Uterus (tissue), 4 donors: ENCODE measurements around the gene ACOXL. TPM values are rescaled to one million over a fixed set of nuclear protein-coding genes. Genes with fewer than 3 reads are reported as not detected.
"Not testable (repeated sequence)": the region's sequence is repeated elsewhere in the genome, so short reads cannot be mapped to it uniquely, and the experiment has no call there.

ENCODE experiments used
- DNase-seq, 2 donors: peaks; one replicate each; pipeline ENCODE4 v3.0.0-alpha.2; 2019 to 2020
- H3K27ac ChIP-seq, 2 donors: fragments of 200-600 bp; sonication (generic); 1 replicate in 1 of 2; 2 replicates in 1 of 2; pipeline ENCODE4 v1.5.1; 2016 to 2018
- H3K27me3 ChIP-seq, 2 donors: fragments of 200-600 bp; sonication (generic); one replicate each; pipeline ENCODE4 v1.5.1; 2018 to 2019; ENCODE audit warnings: control low read depth in 1 of 2
- H3K36me3 ChIP-seq, 2 donors: fragments of 200-600 bp; sonication (generic); one replicate each; pipeline ENCODE4 v1.5.1; 2019; ENCODE audit warnings: control low read depth in 1 of 2
- H3K4me1 ChIP-seq, 2 donors: fragments of 200-600 bp; sonication (generic); one replicate each; pipeline ENCODE4 v1.5.1; 2018 to 2019; ENCODE audit warnings: control low read depth in 1 of 2
- H3K4me3 ChIP-seq, 2 donors: fragments of 200-600 bp; sonication (generic); 1 replicate in 1 of 2; 2 replicates in 1 of 2; pipeline ENCODE4 v1.5.1; 2018 to 2019; ENCODE audit warnings: mild to moderate bottlenecking in 1 of 2
- H3K9me3 ChIP-seq, 2 donors: fragments of 200-600 bp; sonication (generic); one replicate each; pipeline ENCODE4 v1.5.1; 2019; ENCODE audit warnings: control low read depth in 1 of 2
- POLR2A ChIP-seq, 2 donors: fragments of 450-650 bp; IDR thresholded peaks; one replicate each; pipeline ENCODE4 v1.6.1; 2016; ENCODE audit warnings: antibody characterized with exemption in 2 of 2, mild to moderate bottlenecking in 1 of 2, moderate library complexity in 1 of 2
- intact Hi-C: fragments of 100-400 bp; cut with DNase I; formaldehyde crosslinking; loops from one replicate; pipeline ENCODE4 v1.15.1; 2023; ENCODE audit warnings: low total_unique reads
- total RNA-seq, 4 donors: library from RNA; depleted of rRNA in 3 of 4; stranded (reverse); fragments of >200 nt in 3 of 4; gene quantifications; one replicate each; pipeline versions ENCODE4 v1.1.0 to v1.2.4, GENCODE V29; 2014 to 2023
- TF ChIP-seq, protein P1 (sequence below), 4 experiments: fragments of 200-600 bp in 2 of 4; fragments of 450-650 bp in 2 of 4; sonication (generic) in 2 of 4; IDR thresholded peaks; one replicate each; pipeline ENCODE4 v1.5.1; 2016 to 2019; ENCODE audit warnings: antibody characterized with exemption in 4 of 4, mild to moderate bottlenecking in 2 of 4, moderate library complexity in 1 of 4
- donor health status: DM: yes; HTN: yes; CAD: no.

ACOXL gene
- total RNA-seq, 4 donors from 2014 or later, result 0.18 to 0.41 TPM; not detected in 2

DNA sequence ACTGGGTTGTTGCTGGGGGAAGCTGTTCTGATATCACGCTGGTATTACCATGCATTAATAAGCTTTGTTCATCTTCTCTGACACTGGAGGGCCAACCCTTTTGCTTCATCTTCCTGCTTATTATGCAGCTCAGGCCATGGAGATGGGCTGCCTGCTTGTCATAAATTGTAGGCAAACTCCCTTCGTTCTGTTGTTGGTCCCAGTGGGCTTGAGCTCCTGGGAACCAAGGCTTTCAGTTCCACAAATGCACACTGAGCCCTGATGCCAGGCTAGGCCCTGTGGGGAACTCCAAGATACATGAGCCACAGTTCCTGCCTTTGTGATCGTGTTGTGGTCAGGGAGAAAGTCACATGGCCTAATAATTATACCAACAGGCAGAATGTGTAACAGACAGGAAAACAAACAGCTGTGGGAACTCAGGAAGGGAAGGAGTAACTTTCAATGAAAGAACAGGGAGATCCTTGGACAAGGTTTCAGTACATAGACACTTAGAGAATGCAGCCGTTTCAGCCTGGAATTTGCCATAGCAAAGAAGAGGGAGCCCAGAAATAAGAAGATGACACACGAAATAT lies 339.3 kb downstream of the ACOXL start:
- no peaks in the 10 kb centered on the region for H3K36me3 ChIP-seq
- no peaks in the 10 kb centered on the region for H3K27me3 ChIP-seq
- H3K4me1 ChIP-seq, result no peaks in the 10 kb centered on the region
- TF ChIP-seq, protein P1, sequence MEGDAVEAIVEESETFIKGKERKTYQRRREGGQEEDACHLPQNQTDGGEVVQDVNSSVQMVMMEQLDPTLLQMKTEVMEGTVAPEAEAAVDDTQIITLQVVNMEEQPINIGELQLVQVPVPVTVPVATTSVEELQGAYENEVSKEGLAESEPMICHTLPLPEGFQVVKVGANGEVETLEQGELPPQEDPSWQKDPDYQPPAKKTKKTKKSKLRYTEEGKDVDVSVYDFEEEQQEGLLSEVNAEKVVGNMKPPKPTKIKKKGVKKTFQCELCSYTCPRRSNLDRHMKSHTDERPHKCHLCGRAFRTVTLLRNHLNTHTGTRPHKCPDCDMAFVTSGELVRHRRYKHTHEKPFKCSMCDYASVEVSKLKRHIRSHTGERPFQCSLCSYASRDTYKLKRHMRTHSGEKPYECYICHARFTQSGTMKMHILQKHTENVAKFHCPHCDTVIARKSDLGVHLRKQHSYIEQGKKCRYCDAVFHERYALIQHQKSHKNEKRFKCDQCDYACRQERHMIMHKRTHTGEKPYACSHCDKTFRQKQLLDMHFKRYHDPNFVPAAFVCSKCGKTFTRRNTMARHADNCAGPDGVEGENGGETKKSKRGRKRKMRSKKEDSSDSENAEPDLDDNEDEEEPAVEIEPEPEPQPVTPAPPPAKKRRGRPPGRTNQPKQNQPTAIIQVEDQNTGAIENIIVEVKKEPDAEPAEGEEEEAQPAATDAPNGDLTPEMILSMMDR (IDR thresholded peaks at IDR 0.05), result no peak
- no peak for TF ChIP-seq POLR2A (IDR thresholded peaks at IDR 0.05)
- peak overlapping the region in 1 of 2 donors; percentile 19 for H3K27ac ChIP-seq
- intact Hi-C loops, result no loop called here
- no peaks in the 10 kb centered on the region for H3K9me3 ChIP-seq
- DNase-seq, result no peak
- H3K4me3 ChIP-seq, result no peak overlapping the region

DNA sequence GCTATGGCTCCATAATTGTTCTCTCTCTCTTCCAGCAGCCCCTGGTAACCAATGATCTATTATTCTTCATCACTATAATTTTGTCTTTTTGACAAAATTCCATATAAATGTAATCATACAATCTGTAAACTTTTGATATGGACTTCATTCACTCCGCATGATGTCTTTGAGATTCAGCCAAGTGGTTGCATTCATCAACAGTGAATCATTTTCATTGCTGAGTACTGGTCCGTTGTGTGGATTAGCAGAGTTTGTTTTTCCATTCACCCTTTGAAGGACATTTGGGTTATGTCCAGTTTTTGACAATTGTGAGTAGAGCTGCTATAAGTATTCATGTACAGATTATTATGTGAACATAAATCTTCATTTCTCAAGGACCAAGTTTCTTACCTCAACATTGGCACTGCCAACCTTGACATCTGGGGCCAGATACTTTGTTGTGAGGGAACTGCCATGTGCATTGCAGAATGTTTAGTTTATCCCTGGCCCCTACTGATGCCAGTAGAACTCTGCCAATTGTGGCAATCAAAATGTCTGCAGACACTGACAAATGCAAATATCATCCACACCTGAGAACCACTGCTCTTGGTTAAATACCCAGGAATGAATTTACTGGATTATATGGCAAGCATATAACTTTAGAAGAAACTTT lies 340.0 kb downstream of the ACOXL start:
- no peaks in the 10 kb centered on the region for H3K4me1 ChIP-seq
- H3K4me3 ChIP-seq, result no peak overlapping the region
- no peaks in the 10 kb centered on the region for H3K36me3 ChIP-seq
- intact Hi-C loops, result no loop called here
- peak overlapping the region in 1 of 2 donors; percentile 19 for H3K27ac ChIP-seq
- TF ChIP-seq POLR2A (IDR thresholded peaks at IDR 0.05), result no peak
- TF ChIP-seq, protein P1 (IDR thresholded peaks at IDR 0.05), result no peak
- H3K27me3 ChIP-seq, result no peaks in the 10 kb centered on the region
- no peaks in the 10 kb centered on the region for H3K9me3 ChIP-seq
- no peak for DNase-seq

DNA sequence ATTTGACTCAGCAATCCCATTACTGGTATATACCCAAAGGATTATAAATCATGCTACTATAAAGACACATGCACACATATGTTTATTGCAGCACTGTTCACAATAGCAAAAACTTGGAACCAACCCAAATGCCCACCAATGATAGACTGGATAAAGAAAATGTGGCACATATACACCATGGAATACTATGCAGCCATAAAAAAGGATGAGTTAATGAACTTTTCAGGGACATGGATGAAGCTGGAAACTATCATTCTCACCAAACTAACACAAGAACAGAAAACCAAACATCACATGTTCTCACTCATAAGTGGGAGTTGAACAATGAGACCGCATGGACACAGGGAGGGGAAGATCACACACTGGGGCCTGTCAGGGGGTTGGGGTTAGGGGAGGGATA lies 350.3 kb downstream of the ACOXL start:
- intact Hi-C loops, H3K4me1 ChIP-seq, H3K4me3 ChIP-seq, H3K27ac ChIP-seq, H3K27me3 ChIP-seq, DNase-seq, H3K9me3 ChIP-seq, H3K36me3 ChIP-seq: not testable (repeated sequence)

DNA sequence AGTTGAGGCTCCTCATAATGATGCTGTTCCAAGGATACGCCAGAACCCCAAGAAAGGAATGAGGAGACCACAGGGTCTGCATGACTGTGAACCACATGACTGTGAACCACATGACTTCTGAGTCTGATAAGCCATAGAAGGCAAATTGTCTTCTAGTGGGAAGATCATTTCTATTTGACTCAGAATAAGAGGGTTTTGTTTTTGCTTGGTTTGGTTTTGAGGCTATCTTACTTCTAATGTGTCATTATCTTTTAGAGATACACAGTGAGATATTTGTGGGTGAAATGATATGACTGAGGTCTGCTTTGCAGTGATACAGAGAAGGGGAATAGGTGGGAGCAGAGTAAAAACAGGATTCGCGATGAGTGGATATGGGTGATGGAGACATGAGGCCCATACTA lies 359.4 kb downstream of the ACOXL start:
- Histone ChIP-seq H3K4me1 (no peaks in the 10 kb centered on the region), H3K4me3 (no peak overlapping the region), H3K27me3 (no peaks in the 10 kb centered on the region), H3K9me3 (no peaks in the 10 kb centered on the region), H3K36me3 (no peaks in the 10 kb centered on the region), H3K27ac (no peak overlapping the region)
- TF ChIP-seq, protein P1 (IDR thresholded peaks at IDR 0.05), result no peak
- no peak for TF ChIP-seq POLR2A (IDR thresholded peaks at IDR 0.05)
- no peak for DNase-seq
- intact Hi-C loops, result no loop called here

DNA sequence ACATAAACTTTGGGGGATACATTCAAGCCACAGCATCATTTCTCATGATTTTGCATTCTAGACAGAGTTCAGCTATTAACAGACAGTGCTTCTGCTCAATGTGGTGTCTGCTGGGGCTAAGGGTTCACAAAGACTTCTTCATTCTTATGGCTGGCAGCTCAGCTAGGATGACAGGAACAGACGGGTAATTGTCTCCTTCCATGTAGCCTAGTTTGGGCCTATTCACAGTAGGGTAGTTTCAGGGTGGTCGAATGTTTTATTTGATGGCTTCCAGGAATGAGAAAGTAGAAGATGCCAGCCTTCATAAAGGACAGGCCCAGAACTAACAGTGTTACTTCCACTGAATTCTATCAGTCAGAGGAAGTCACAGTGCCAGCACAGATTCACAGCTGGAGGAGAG lies 362.3 kb downstream of the ACOXL start:
- H3K36me3 ChIP-seq, result no peaks in the 10 kb centered on the region
- no peak overlapping the region for H3K27ac ChIP-seq
- no peak for DNase-seq
- no peaks in the 10 kb centered on the region for H3K9me3 ChIP-seq
- intact Hi-C loops, result no loop called here
- TF ChIP-seq, protein P1 (IDR thresholded peaks at IDR 0.05), result no peak
- TF ChIP-seq POLR2A (IDR thresholded peaks at IDR 0.05), result no peak
- no peak overlapping the region for H3K4me3 ChIP-seq
- no peaks in the 10 kb centered on the region for H3K27me3 ChIP-seq
- no peaks in the 10 kb centered on the region for H3K4me1 ChIP-seq
